GOT3 (cell line): ENCODE results near the gene TGM1.

ENCODE experiments used
- DNase-seq: peaks from one replicate; lab custom pipeline; 2025; ENCODE audit warnings: mixed read lengths; lab: John Stamatoyannopoulos, UW

TGM1 gene

DNA sequence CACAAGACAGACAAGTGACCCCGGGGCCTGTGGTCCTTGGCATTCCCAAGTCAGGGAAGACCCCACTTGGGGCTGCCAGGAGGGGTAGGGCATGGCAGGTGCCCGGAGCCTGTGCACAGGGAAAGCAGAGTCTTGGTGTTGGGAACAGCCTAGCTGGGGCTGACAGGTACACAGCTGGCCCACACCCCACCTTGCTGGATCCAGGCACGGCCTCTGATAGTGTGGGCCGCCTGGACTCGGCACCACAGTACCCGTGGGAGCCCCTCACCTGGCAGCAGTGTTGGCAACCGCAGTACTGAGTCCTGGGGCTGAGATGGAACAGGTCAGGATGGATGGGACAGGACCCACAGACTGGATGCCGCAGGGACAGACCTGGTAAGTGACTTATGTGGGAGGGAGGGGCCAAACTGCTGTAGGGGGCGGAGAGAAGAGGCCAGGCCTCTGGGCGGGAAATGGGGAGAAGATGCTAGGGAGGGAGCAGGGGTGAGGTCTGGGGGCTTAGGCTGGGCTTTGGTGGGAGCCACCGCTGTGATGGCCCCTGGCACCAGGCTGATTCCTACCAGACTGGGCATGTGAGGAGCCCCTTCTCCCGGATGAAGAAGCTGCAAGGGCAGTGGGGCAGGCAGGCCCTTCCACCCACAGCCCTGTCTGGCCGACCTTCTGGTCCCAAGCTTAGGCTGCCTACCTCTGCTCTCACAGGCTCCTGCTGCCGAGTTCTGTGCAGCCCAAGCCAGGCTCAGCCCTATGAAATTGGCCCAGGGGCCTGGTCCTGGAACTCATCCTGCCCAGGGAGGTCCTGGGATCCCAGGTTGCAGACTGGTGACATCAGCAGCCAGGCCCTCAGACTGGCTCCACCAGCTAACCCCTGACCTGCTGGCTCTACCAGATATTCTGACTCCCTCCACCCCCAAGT, at the start of gene TGM1:
Gene TGM1 (minus strand): TSS at position 357 of the 913 bp plus-strand sequence. CDS start 825 bp downstream, outside the sequence.
- no peak for DNase-seq

DNA sequence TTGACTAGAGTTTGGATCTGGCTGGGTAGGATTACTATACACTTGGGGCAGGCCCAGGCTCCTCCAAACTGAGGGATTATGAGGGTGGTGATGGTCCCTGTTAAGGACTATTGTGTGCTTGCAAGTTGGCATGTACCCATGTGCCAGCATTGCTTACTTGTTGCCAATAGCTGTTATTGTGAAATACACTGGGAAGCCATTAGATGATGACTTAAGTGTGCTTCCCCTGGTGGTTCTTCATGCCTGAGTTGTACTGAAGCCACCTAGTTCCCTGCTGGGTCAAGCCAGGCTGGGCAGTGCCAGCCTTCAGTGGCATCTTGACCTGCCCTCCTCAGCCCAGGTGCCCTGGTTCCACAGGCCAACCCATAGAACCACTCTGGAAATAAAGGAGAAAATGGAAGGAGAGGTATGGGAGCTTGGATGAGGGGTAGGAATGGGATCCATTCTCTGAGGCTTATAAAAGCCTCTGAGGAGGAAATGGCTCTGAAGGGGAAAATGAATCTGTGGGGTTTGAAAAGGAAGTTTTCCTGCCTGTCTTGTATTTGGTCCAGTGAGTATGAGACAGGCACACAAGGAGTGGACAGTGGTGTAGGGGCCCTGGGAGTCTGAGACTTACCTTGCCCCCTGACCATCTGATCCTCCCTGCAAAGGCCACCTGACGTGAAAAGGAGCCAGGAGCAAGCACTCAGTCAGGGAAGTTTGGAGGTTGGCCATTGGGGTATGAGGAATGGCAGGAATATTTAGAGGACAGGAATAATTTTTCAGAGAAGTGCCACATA, 49.0 kb upstream of the TGM1 start:
- DNase-seq, result no peak

DNA sequence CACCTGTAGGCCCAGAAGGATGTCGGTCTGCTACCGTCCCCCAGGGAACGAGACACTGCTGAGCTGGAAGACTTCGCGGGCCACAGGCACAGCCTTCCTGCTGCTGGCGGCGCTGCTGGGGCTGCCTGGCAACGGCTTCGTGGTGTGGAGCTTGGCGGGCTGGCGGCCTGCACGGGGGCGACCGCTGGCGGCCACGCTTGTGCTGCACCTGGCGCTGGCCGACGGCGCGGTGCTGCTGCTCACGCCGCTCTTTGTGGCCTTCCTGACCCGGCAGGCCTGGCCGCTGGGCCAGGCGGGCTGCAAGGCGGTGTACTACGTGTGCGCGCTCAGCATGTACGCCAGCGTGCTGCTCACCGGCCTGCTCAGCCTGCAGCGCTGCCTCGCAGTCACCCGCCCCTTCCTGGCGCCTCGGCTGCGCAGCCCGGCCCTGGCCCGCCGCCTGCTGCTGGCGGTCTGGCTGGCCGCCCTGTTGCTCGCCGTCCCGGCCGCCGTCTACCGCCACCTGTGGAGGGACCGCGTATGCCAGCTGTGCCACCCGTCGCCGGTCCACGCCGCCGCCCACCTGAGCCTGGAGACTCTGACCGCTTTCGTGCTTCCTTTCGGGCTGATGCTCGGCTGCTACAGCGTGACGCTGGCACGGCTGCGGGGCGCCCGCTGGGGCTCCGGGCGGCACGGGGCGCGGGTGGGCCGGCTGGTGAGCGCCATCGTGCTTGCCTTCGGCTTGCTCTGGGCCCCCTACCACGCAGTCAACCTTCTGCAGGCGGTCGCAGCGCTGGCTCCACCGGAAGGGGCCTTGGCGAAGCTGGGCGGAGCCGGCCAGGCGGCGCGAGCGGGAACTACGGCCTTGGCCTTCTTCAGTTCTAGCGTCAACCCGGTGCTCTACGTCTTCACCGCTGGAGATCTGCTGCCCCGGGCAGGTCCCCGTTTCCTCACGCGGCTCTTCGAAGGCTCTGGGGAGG, 47.9 kb upstream of the TGM1 start, which contains the start of gene LTB4R:
Gene LTB4R (plus strand): TSS at position 857 of the 959 bp plus-strand sequence. CDS start 4,150 bp downstream, outside the sequence.
- DNase-seq, result peak; percentile 28

DNA sequence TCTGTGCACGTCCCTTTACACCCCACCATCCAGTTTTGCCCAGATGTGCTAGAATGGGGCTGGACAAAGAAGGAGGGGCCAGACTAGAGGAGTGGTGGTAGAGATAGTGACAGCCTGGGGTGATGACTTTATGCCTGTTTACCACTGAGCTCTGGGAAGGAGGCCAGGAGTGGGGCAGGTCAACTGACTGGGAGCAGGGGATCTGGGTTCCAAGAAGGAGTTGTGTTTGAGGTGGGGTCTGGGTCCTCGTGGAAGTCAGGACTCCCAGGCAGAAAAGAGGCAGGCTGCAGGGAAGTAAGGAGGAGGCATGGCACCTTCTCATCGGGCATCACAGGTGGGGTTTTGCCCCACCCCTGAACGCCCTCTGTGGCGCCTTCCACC, 47.3 kb upstream of the TGM1 start:
- DNase-seq, result no peak

DNA sequence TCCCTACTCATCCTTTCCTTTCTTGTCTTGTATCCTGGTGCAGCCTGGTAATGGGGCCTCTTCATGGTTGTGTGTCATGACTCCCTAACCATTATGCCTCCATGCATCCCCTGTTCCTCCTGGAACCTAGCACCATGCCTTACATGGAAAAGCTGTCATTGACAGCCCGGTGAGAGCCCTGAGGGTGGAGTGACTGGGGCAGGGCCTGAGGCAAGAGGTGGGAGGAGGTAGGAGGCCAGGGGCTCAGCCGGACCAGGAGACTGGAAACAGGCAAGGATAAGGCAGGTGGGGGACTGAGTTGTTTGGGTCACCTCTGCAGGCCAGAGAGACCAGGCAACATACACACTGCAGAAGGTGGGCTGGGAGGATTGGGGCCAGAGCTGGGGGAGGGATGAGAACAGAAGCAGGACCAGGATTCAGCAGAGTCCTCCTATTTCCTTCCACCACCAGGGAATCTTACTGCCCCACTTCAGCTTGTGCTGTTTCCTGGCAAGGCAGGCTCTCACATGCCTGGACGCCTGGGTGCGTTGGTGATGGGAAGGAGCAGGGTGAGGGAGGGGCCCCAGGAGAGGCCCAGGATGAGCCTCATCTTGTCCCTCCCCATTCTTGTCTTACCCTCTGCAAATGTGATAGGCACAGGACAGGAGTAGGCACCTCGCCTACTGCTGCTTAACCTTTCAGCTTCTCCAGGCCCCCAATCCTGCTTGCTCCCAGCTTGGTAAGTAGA, 46.7 kb upstream of the TGM1 start, which contains the start of gene LTB4R2:
Gene LTB4R2 (plus strand): TSS at position 603 of the 727 bp plus-strand sequence. CDS start 525 bp downstream, outside the sequence.
- no peak for DNase-seq

DNA sequence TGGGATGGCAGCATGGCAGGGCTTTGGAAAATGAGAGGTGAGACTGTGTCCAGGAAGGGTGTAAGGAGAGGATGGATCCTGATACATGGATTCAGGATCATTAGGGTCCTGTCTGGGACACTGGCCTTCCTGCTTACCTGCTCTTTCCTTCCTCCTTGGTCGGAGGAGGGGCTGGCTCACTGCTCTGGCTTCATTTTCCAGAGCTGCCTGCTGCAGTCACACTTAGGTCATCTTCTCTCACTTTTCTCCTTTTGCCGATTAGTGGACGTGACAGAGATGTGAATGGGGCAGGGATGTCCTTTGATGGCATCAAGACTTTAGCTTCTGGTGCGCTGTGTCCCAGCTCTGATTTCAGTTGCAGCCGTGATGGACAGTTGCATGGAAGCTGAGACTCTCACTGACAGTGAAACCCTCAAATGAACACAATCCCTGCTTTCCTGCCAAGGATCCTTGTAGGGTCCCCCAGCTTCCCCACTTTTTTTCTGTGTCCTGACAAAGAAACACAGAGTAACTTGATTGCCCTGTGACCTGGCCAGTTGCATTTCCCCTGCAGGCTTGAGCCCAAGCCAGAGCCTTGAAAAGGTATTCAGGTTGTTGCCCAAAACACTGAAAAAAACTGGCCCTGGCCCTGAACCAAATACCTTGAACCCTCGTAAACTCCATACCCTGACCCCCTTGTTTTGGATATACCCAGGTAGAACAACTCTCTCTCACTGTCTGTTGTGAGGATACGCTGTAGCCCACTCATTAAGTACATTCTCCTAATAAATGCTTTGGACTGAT, 45.6 kb upstream of the TGM1 start:
- no peak for DNase-seq

DNA sequence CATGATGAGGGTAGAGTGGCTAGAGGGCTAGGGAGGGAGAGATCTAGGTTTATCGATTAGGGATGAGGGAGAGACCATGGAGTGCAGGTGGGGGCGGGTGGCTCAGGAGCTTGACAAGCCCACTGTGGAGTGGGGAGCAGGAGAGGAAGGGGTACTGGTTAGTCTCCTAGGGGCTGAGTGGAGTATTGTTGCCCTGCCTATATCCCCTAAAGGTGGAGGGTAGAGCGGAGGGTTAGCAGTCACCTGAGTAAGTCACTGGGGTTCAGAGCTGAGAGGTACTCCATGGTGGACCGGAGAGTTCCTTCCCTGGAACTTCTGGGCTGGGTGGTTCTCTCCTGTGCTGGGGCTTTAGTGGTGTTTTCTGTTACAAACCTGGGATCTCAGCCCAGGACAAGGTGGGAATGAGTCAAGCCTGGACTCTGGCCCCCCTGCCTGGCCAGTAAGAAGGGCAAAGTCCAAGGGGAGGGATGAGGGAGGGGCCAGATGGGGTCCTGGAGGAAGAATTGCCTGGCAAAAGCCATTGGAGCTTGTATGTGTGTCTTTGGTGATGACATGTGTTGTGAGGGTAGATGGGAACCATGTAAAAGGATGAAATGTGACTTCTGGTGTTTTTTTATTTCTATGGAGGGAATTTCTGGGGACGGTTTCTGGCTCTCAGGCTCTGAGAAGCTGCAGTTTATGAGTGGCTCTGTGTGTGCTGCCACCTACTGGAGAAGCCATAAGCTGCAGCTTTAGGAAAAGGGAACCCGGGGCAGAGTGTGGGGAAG, 44.8 kb upstream of the TGM1 start, which contains the start of gene CIDEB:
Gene CIDEB (minus strand): TSS at position 403 of the 767 bp plus-strand sequence. CDS start 119 bp downstream, at position 284.
- no peak for DNase-seq

DNA sequence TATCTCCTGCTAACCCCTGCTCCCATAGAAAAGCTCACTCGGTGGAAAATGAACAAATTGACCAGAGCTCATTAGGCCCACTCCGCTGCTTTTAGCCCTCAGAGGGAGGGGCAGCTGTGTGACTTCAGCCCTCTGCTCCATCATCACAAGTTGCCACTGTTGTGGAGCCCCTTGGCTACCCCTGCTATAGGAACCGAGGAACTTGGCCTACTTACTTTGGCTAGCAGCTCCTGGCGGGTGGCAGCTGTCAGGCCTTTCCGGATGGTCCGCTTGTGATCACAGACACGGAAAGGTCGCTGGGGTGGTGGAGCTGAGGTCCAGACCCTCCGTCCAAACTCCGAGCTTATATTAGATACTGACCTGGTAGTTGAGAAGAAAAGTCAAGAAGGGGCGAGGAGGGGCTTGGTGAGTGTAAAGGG, 44.2 kb upstream of the TGM1 start:
- no peak for DNase-seq

DNA sequence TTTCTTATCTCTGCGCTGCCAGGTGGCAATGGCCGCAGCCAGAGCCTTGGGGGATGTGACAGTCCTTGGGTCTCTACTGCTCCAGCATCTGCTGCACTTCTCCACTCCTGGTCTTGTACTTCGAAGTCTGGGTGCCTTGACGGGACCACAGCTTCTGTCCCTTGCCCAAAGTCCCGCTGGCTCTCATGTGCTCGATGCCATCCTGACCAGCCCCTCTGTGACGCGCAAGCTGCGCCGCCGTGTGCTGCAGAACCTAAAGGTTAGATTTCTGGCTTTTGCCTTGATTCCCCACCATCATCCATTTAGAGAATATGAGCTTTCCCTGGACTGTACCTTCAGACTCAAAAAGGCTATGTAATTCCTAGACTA, 41.0 kb upstream of the TGM1 start:
- DNase-seq, result no peak

DNA sequence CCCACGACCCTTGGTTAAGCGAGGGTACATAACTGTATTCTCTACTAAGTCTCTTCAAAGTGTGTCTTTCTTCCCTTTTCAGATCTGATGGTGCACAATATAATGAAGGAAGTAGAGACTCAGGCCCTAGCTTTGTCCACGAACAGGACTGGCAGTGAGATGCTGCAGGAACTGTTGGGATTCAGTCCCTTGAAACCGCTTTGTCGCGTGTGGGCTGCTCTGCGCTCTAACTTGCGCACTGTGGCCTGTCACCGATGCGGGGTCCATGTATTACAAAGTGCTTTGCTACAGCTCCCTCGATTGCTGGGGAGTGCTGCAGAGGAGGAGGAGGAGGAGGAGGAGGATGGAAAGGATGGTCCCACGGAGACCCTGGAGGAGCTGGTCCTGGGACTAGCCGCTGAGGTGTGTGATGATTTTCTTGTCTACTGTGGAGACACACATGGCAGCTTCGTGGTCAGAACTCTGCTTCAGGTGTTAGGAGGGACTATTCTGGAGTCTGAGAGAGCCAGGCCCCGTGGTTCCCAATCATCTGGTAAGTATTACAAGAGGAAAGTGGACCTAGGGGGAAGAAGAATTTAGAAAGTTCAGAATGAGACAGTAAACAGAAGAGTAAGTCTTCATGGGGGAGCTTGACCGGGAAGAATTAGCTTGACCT, 37.5 kb upstream of the TGM1 start:
- no peak for DNase-seq

DNA sequence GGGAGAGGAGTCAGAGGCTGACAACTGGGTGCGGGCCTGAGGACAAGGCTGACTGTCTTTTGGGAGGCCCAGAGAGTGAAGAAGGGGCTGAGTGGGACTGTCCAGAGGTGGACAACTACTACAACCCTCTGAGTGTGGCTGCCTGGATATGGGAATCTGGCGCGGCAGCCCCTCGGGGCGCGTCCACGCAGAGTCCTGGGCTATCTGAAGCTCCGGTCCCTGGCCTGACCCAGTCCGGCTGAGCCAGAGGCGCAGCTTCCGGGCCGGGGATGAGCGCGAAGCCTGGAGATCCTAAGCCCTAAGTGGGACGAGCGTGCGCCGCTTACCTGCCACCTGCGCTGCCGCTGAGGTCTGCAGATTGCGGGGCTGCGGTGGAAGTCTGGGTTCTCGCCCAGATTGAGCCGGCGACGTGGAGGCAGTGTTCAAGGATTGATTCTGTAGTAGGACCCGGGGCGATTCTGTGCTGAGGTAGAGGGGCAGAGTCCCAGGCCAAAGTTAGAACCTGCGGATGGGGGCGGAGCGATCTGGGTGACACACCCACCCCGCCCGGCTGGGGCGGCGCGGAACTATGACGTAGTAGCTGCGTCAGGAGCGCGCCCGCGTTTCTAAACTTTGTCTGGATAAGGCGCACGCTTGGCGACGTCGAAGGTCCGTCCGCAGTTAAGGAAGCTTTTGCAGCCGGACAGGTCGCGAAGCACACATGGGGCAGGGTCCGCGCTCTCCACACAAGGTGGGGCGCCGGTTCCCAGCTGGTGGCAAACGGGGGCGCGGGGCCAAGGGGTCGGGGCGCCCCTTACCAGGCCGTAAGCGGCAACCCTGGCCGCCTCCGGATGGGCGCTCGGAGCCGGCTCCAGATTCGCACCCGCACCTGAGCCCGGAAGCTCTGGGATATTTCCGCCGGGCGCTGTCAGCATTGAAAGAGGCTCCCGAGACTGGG, 36.5 kb upstream of the TGM1 start, which contains the start of the genes DHRS1 and NOP9:
Gene DHRS1 (minus strand): TSS at position 526 of the 937 bp plus-strand sequence. CDS start 674 bp downstream, outside the sequence.
Gene NOP9 (plus strand): TSS at position 596 of the 937 bp plus-strand sequence. CDS start 105 bp downstream, at position 701.
- peak; percentile 14 for DNase-seq

DNA sequence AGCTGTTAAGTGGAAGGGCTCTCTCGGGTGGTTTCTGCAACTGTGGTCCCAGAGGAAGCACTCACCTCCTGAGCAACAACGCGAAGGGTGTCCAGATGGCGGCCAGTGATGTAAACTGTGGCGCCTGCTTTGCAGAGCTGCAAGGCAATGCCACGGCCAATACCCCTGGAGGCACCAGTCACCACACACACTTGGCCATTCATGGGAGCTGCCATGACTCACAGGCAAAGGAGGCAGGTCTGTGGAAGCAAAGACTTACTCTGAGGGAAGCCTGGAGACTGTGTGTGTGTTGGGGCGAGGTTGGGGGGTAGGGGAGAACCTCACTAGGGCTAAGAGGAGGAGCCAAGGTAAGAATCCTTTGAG, 35.9 kb upstream of the TGM1 start:
- no peak for DNase-seq

DNA sequence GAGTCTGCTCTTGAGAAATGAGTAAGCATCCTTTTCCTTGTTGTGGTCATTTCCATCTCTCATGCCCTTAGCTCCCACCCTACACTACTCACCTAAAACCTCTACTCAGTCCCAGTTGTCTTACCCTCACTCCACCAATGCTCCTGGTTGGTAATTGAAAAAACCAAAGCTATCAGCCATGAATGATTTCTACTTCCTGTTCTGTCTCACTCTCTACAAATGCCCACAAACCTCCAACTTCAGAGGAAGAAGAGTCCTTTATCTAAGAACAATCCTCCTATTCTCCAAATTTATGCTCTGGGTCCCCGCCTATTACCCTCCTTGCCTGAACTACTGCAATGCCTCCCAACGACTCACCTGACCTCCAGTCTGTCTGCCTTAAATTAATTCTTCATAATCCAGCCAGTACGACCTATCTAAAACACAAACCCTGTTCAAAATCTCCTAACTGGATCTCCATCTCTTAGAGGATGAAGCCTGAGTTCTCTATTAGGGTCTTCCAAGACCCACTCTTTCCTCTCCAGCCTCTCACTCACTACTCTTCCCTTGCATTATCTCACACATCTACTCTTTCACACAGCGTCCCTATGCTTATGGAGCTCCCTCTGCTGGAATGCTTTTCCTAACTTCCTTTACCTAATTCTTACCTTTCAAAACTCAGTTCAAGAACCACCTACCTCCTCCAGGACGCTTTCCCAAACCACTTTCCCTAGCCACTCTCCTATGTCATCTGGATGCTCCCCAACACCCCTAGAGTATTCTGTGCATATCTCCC, 34.4 kb upstream of the TGM1 start:
- DNase-seq, result no peak

DNA sequence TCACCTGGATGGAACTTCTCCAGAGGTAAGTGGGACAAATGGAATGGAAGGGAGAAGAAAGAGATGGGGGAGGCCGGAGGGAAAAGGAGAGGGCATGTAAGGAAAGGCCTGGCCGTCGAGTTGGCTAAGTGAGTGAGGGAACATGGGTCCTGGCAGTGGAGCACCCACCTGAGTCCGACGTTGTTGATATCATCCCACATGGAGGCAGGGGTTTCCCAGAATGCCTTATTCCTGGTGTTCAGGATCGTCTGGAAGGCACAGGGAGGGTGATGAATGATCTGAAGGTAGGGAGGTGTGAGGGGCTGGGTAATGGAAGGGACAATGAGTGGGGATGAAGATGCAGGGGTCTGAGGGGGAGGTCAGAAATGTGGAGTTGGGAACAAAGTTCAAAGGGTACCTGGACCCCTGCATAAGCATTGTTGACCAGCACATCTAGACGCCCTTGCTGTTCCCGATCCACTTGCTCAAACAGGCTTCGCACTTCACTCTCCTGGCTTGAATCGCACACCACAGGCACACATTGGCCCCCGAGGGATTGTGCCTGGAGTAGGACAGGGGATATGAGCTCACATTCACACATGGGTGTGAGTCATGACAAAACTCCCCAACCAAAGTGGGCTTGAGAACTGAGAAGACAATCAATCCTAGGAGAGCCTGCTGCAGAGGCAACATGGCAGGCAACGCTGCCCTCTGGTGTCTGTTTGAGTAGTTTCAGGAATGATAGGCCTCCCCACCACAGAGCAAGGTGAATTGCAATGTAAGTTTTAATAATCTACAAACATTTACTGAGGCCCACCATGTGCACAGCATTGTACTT, 33.6 kb upstream of the TGM1 start:
- no peak for DNase-seq

DNA sequence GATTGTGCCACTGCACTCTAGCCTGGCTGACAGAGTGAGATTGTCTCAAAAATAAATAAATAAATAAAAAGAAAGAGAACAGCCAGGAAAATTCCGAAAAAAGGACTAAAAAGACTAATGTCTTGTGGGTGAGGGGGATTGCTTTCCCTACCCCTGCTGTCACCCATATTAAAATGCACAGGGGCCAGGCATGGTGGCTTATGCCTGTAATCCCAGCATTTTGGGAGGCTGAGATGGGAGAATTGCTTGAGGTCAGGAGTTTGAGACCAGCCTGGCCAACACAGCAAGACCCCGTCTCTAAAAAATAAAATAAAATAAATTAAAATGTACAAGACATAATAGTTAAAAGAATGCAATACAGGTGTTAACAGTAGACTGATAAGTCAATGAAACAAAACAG, 30.5 kb upstream of the TGM1 start:
- DNase-seq, result no peak
